ENCODE measurements around the gene IL15RA. TPM values are rescaled to one million over a fixed set of nuclear protein-coding genes. Genes with fewer than 3 reads are reported as not detected.

IL15RA gene
- 10 to 100 TPM; 10.7 to 11.8 (median 11.3) TPM for total RNA-seq
- 9.5 TPM for total RNA-seq (2013)

GRCh38 chr10:5977471-5978229 is at the start of gene IL15RA:
TSS of gene IL15RA (minus strand) at chr10:5977543. CDS start at chr10:5977492, 51 bp downstream.
- DNase-seq, result peak; percentile 82 to 90
- Mint-ChIP-seq H3K4me1 (peaks cover 23 to 24% of the 10 kb centered on the region in 2 donors), H3K9me3 (no peaks in the 10 kb centered on the region), H3K27ac (peak within 1 kb of the TSS; percentile 84 to 89), H3K27me3 (ENCODE audit: low read depth in 2 of 2) (no peaks in the 10 kb centered on the region), H3K36me3 (no peaks in the 10 kb centered on the region), H3K4me3 (peak within 1 kb of the TSS; percentile 94)
- WGBS (ENCODE audit: insufficient coverage), result under 1% methylated on average over 80 of the region's 80 CpGs
- peaks cover 22% of the 10 kb centered on the region for H3K4me1 ChIP-seq (ENCODE audit: control insufficient read depth, insufficient read depth, low read length)
- no peaks in the 10 kb centered on the region for H3K9me3 ChIP-seq (ENCODE audit: control insufficient read depth, insufficient read depth, low read length)
- TF ChIP-seq, protein P1, sequence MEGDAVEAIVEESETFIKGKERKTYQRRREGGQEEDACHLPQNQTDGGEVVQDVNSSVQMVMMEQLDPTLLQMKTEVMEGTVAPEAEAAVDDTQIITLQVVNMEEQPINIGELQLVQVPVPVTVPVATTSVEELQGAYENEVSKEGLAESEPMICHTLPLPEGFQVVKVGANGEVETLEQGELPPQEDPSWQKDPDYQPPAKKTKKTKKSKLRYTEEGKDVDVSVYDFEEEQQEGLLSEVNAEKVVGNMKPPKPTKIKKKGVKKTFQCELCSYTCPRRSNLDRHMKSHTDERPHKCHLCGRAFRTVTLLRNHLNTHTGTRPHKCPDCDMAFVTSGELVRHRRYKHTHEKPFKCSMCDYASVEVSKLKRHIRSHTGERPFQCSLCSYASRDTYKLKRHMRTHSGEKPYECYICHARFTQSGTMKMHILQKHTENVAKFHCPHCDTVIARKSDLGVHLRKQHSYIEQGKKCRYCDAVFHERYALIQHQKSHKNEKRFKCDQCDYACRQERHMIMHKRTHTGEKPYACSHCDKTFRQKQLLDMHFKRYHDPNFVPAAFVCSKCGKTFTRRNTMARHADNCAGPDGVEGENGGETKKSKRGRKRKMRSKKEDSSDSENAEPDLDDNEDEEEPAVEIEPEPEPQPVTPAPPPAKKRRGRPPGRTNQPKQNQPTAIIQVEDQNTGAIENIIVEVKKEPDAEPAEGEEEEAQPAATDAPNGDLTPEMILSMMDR (IDR thresholded peaks at IDR 0.05), result no peak
- no peaks in the 10 kb centered on the region for H3K27me3 ChIP-seq (ENCODE audit: control insufficient read depth, insufficient read depth, low read length)
- no peaks in the 10 kb centered on the region for H3K36me3 ChIP-seq (ENCODE audit: control insufficient read depth, insufficient read depth, low read length)
- peak within 1 kb of the TSS; percentile 97 for H3K4me3 ChIP-seq (ENCODE audit: low read length)
- intact Hi-C loops (cut with micrococcal nuclease), result loop anchor here (2.0 to 10.0 kb wide), 4 partner anchors 75 to 283 kb away; partner anchors contain the start of genes GDI2 and RBM17
- ATAC-seq, result peak; percentile 77 to 88 (median 82)
- peak within 1 kb of the TSS; percentile 89 for H3K27ac ChIP-seq (ENCODE audit: low read length)

DNA sequence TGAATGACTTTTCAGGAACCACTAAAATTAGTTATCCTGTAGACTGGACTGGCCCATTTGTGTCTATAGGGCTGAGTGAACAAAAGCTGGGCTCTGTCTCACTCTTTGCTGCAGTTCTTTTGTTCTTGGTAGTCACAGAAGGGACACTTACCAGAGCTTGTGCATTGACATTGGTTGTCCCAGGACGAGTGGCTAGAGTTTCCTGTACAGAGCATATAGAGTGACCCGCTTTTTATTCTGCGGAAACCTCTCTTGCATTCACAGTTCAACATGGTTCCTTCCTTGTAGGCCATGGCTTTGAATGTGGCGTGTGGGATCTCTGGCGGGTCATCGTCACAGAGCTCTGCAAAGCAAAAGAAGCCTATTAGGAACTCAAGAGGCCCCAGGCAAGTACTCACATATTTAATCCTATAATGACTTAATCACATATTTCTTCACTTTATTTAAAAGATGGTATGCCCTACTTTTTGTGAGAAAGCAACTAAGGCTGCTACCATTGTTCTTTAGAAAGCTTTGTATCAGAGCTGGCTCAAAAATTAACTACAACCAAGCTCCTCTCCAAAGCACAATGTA is 48.4 kb upstream of the IL15RA start:
- TF ChIP-seq, protein P1 (IDR thresholded peaks at IDR 0.05), result no peak
- H3K9me3 Mint-ChIP-seq, result peaks cover 3% of the 10 kb centered on the region in 2 donors
- no peak for DNase-seq
- H3K9me3 ChIP-seq (ENCODE audit: control insufficient read depth, insufficient read depth, low read length), result no peaks in the 10 kb centered on the region
- H3K27ac ChIP-seq (ENCODE audit: low read length), result no peak overlapping the region
- H3K4me3 ChIP-seq (ENCODE audit: low read length), result no peak overlapping the region
- intact Hi-C loops (cut with micrococcal nuclease), result no loop called here
- no peaks in the 10 kb centered on the region for H3K4me1 ChIP-seq (ENCODE audit: control insufficient read depth, insufficient read depth, low read length)
- 78% methylated on average over 6 of the region's 6 CpGs for WGBS (ENCODE audit: insufficient coverage)
- H3K4me1 Mint-ChIP-seq, result no peaks in the 10 kb centered on the region
- ATAC-seq, result no peak
- H3K4me3 Mint-ChIP-seq, result no peak overlapping the region
- peaks cover 12% of the 10 kb centered on the region for H3K36me3 Mint-ChIP-seq
- no peaks in the 10 kb centered on the region for H3K36me3 ChIP-seq (ENCODE audit: control insufficient read depth, insufficient read depth, low read length)
- H3K27me3 Mint-ChIP-seq (ENCODE audit: low read depth in 2 of 2), result peaks cover 3 to 24% of the 10 kb centered on the region in 2 donors
- H3K27ac Mint-ChIP-seq, result no peak overlapping the region
- H3K27me3 ChIP-seq (ENCODE audit: control insufficient read depth, insufficient read depth, low read length), result no peaks in the 10 kb centered on the region

DNA sequence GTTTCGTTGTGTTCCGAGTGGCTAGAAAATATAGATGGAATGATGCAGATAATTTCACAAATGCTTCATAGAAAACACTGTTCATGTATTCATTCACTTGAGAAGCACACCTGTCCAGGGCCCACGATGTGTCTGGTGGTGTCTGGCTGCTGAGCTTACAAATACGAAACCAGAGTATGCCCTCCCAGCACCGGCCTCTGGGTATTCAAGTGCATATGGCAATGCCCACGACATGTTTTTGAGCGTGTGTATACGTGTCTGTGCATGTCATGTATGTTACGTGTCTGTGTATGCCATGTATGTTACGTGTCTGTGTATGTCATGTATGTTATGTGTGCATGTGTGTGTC is 47.0 kb upstream of the IL15RA start:
- DNase-seq (no peak), ATAC-seq (no peak)
- H3K27me3 ChIP-seq (ENCODE audit: control insufficient read depth, insufficient read depth, low read length), result no peaks in the 10 kb centered on the region
- intact Hi-C loops (cut with micrococcal nuclease), result no loop called here
- no peaks in the 10 kb centered on the region for H3K9me3 ChIP-seq (ENCODE audit: control insufficient read depth, insufficient read depth, low read length)
- no peaks in the 10 kb centered on the region for H3K4me1 ChIP-seq (ENCODE audit: control insufficient read depth, insufficient read depth, low read length)
- TF ChIP-seq, protein P1 (IDR thresholded peaks at IDR 0.05), result no peak
- no peaks in the 10 kb centered on the region for H3K36me3 ChIP-seq (ENCODE audit: control insufficient read depth, insufficient read depth, low read length)
- no peak overlapping the region for H3K27ac Mint-ChIP-seq
- no peaks in the 10 kb centered on the region for H3K36me3 Mint-ChIP-seq
- H3K4me3 ChIP-seq (ENCODE audit: low read length), result no peak overlapping the region
- H3K27ac ChIP-seq (ENCODE audit: low read length), result no peak overlapping the region
- peaks cover 3 to 18% of the 10 kb centered on the region in 2 donors for H3K27me3 Mint-ChIP-seq (ENCODE audit: low read depth in 2 of 2)
- 78% methylated on average over 10 of the region's 10 CpGs for WGBS (ENCODE audit: insufficient coverage)
- no peaks in the 10 kb centered on the region for H3K9me3 Mint-ChIP-seq
- no peaks in the 10 kb centered on the region for H3K4me1 Mint-ChIP-seq
- no peak overlapping the region for H3K4me3 Mint-ChIP-seq

Measured in natural killer cell (primary cell).